ENCODE results near the gene ADAMTS6. TPM values are rescaled to one million over a fixed set of nuclear protein-coding genes. Genes with fewer than 3 reads are reported as not detected.

Gene ADAMTS6
- total RNA-seq, 4 donors from 2014 or later, result 0.05 to 0.49 (median 0.31) TPM

- no peaks in the 10 kb centered on the region for H3K9me3 ChIP-seq
- no peak for DNase-seq
- no peak overlapping the region for H3K4me3 ChIP-seq
- in situ Hi-C loops (cut with MboI; ENCODE audit: low sequenced_read_pairs in 4 of 4), result no loop called here
- ATAC-seq, result no peak
- no peak for TF ChIP-seq POLR2A (IDR thresholded peaks at IDR 0.05)
- TF ChIP-seq, protein P1, sequence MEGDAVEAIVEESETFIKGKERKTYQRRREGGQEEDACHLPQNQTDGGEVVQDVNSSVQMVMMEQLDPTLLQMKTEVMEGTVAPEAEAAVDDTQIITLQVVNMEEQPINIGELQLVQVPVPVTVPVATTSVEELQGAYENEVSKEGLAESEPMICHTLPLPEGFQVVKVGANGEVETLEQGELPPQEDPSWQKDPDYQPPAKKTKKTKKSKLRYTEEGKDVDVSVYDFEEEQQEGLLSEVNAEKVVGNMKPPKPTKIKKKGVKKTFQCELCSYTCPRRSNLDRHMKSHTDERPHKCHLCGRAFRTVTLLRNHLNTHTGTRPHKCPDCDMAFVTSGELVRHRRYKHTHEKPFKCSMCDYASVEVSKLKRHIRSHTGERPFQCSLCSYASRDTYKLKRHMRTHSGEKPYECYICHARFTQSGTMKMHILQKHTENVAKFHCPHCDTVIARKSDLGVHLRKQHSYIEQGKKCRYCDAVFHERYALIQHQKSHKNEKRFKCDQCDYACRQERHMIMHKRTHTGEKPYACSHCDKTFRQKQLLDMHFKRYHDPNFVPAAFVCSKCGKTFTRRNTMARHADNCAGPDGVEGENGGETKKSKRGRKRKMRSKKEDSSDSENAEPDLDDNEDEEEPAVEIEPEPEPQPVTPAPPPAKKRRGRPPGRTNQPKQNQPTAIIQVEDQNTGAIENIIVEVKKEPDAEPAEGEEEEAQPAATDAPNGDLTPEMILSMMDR (IDR thresholded peaks at IDR 0.05 in 4 of 5, conservative IDR thresholded peaks at IDR 0.05 in 1 of 5), result no peak
- no peaks in the 10 kb centered on the region for H3K4me1 ChIP-seq
- H3K27ac ChIP-seq, result no peak overlapping the region
- intact Hi-C loops (cut with DNase I; ENCODE audit: low total_unique reads), result no loop called here
- H3K27me3 ChIP-seq, result no peaks in the 10 kb centered on the region
- H3K36me3 ChIP-seq, result no peaks in the 10 kb centered on the region
These were observed 35.0 kb downstream of the ADAMTS6 start for GRCh38 chr5:65446682-65447081.

DNA sequence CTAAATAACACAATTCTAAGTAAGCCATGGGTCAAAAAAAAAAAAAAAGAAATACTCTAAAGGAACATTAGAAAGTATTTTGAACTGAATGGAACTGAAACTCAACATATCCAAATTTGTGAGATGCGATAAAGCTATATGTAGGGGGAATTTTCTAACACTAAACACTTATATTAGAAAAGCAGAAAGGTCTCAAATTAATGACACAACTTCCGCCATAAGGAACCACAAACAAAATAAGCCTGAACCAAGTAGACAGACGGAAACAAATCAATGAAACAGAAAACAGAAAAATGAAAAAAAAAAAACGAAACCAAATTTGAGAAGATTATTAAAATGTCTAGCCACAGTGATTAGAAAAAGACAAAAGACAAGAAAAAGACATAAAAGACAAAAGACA lies 39.9 kb downstream of the ADAMTS6 start:
- intact Hi-C loops (cut with DNase I; ENCODE audit: low total_unique reads), result no loop called here
- H3K4me1 ChIP-seq, result no peaks in the 10 kb centered on the region
- no peak overlapping the region for H3K4me3 ChIP-seq
- in situ Hi-C loops (cut with MboI; ENCODE audit: low sequenced_read_pairs in 4 of 4), result no loop called here
- no peak overlapping the region for H3K27ac ChIP-seq
- no peaks in the 10 kb centered on the region for H3K36me3 ChIP-seq
- ATAC-seq, result no peak
- no peak for DNase-seq
- H3K9me3 ChIP-seq, result no peaks in the 10 kb centered on the region
- H3K27me3 ChIP-seq, result no peaks in the 10 kb centered on the region
- TF ChIP-seq, protein P1 (IDR thresholded peaks at IDR 0.05 in 4 of 5, conservative IDR thresholded peaks at IDR 0.05 in 1 of 5), result no peak
- no peak for TF ChIP-seq POLR2A (IDR thresholded peaks at IDR 0.05)

- DNase-seq (no peak), ATAC-seq (no peak)
- no peak for TF ChIP-seq POLR2A (IDR thresholded peaks at IDR 0.05)
- TF ChIP-seq, protein P1 (IDR thresholded peaks at IDR 0.05 in 4 of 5, conservative IDR thresholded peaks at IDR 0.05 in 1 of 5), result no peak
- Histone ChIP-seq H3K27ac (no peak overlapping the region), H3K36me3 (no peaks in the 10 kb centered on the region), H3K4me3 (no peak overlapping the region), H3K4me1 (no peaks in the 10 kb centered on the region), H3K9me3 (no peaks in the 10 kb centered on the region), H3K27me3 (no peaks in the 10 kb centered on the region)
- intact Hi-C loops (cut with DNase I; ENCODE audit: low total_unique reads) (no loop called here), in situ Hi-C loops (cut with MboI; ENCODE audit: low sequenced_read_pairs in 4 of 4) (no loop called here)
These were observed 41.3 kb downstream of the ADAMTS6 start for GRCh38 chr5:65440456-65440855.

DNA sequence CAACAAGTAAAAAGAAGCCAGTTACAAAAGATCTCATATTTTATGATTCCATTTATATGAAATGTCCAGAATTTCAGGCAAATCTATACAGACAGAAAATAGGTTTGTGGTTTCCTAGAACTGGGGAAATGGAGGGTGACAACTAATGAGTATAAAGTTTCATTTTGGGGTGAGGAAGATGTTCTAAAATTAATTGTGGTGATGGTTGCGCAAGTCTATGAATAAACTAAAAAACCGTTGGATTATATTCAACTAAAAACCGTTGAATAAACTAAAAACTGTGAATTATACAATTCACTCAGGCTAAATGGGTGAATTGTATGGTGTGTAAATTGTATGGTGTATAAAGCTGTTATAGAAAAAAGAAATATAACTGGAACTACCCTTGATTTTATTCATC lies 47.6 kb downstream of the ADAMTS6 start:
- TF ChIP-seq, protein P1 (IDR thresholded peaks at IDR 0.05 in 4 of 5, conservative IDR thresholded peaks at IDR 0.05 in 1 of 5), result no peak
- no peak for TF ChIP-seq POLR2A (IDR thresholded peaks at IDR 0.05)
- H3K27me3 ChIP-seq, result no peaks in the 10 kb centered on the region
- ATAC-seq, result no peak
- H3K4me1 ChIP-seq, result no peaks in the 10 kb centered on the region
- no peak overlapping the region for H3K27ac ChIP-seq
- intact Hi-C loops (cut with DNase I; ENCODE audit: low total_unique reads) (no loop called here), in situ Hi-C loops (cut with MboI; ENCODE audit: low sequenced_read_pairs in 4 of 4) (no loop called here)
- no peak overlapping the region for H3K4me3 ChIP-seq
- no peak for DNase-seq
- H3K36me3 ChIP-seq, result no peaks in the 10 kb centered on the region
- no peaks in the 10 kb centered on the region for H3K9me3 ChIP-seq

GRCh38 chr5:65426656-65427055 lies 55.1 kb downstream of the ADAMTS6 start:
- TF ChIP-seq, protein P1 (IDR thresholded peaks at IDR 0.05 in 4 of 5, conservative IDR thresholded peaks at IDR 0.05 in 1 of 5), result no peak
- no peak for TF ChIP-seq POLR2A (IDR thresholded peaks at IDR 0.05)
- intact Hi-C loops (cut with DNase I; ENCODE audit: low total_unique reads) (no loop called here), in situ Hi-C loops (cut with MboI; ENCODE audit: low sequenced_read_pairs in 4 of 4) (no loop called here)

More at GRCh38 chr5:65426656-65427055, 55.1 kb downstream of the ADAMTS6 start:
- no peaks in the 10 kb centered on the region for H3K27me3 ChIP-seq
- no peak overlapping the region for H3K27ac ChIP-seq
- DNase-seq (no peak), ATAC-seq (no peak)
- no peak overlapping the region for H3K4me3 ChIP-seq
- H3K4me1 ChIP-seq, result no peaks in the 10 kb centered on the region
- H3K9me3 ChIP-seq, result no peaks in the 10 kb centered on the region
- no peaks in the 10 kb centered on the region for H3K36me3 ChIP-seq
